Naive thymus-derived CD4-positive, alpha-beta T cell (primary cell): ENCODE measurements around the gene PTPRJ. TPM values are rescaled to one million over a fixed set of nuclear protein-coding genes. Genes with fewer than 3 reads are reported as not detected.

ENCODE experiments used
- ATAC-seq: fragments of 150-1000 bp; cut with Tn5 transposase; 2 replicates; pipeline ENCODE4 v1.10.0; 2021; ENCODE audit warnings: mild to moderate bottlenecking, moderate library complexity
- CTCF ChIA-PET: fragments of 350-600 bp; sonication (Branson Sonifier 250); formaldehyde crosslinking; loops from one replicate; lab custom pipeline; 2021; ENCODE audit warnings: antibody characterized with exemption; lab: Charles Lee
- POLR2A ChIA-PET: fragments of 350-600 bp; sonication (Branson Sonifier 250); formaldehyde crosslinking; loops from one replicate; lab custom pipeline; 2021; ENCODE audit warnings: antibody characterized with exemption, inconsistent platforms; lab: Charles Lee
- DNase-seq, 9 donors: peaks; one replicate each; pipeline versions ENCODE4 v3.0.0 to v3.0.0-alpha.2; 2020 to 2022; ENCODE audit warnings: mixed read lengths in 1 of 9
- H3K27ac ChIP-seq: one replicate; pipeline ENCODE4 v1.7.0; 2013; ENCODE audit warnings: mild to moderate bottlenecking, low read depth, low read length, moderate library complexity
- H3K27me3 ChIP-seq, 2 donors: one replicate each; pipeline ENCODE4 v1.7.0; 2013; ENCODE audit warnings: low read length in 2 of 2, mild to moderate bottlenecking in 2 of 2, moderate library complexity in 2 of 2; ENCODE audit not compliant: control insufficient read depth in 2 of 2, insufficient read depth in 2 of 2
- H3K36me3 ChIP-seq, 3 experiments: 1 replicate in 2 of 3; 2 replicates in 1 of 3; pipeline ENCODE4 v1.7.0; 2013; ENCODE audit warnings: low read length in 3 of 3, mild to moderate bottlenecking in 3 of 3, moderate library complexity in 1 of 3; ENCODE audit not compliant: insufficient read depth in 3 of 3, control insufficient read depth in 2 of 3
- H3K4me1 ChIP-seq, 2 donors: one replicate each; pipeline ENCODE4 v1.7.0; 2013; ENCODE audit warnings: low read length in 2 of 2, mild to moderate bottlenecking in 2 of 2, moderate library complexity in 1 of 2; ENCODE audit not compliant: control insufficient read depth in 2 of 2, insufficient read depth in 2 of 2
- H3K4me3 ChIP-seq: 2 replicates; pipeline ENCODE4 v1.7.0; 2013; ENCODE audit warnings: mild to moderate bottlenecking, low read length
- H3K9me3 ChIP-seq, 3 experiments: 1 replicate in 2 of 3; 2 replicates in 1 of 3; pipeline ENCODE4 v1.7.0; 2013; ENCODE audit warnings: low read length in 3 of 3; ENCODE audit not compliant: control insufficient read depth in 2 of 3
- H3K27ac Mint-ChIP-seq, 9 donors: one replicate each; pipeline ENCODE4 v1.8.0; 2020 to 2022; ENCODE audit warnings: mixed read lengths in 9 of 9, mild to moderate bottlenecking in 8 of 9, moderate library complexity in 5 of 9, inconsistent platforms in 2 of 9
- H3K27me3 Mint-ChIP-seq, 5 donors: one replicate each; pipeline ENCODE4 v1.8.0; 2021 to 2022; ENCODE audit warnings: mixed read lengths in 5 of 5, mild to moderate bottlenecking in 1 of 5
- H3K36me3 Mint-ChIP-seq, 5 donors: one replicate each; pipeline ENCODE4 v1.8.0; 2020 to 2022; ENCODE audit warnings: mixed read lengths in 5 of 5, mild to moderate bottlenecking in 3 of 5, inconsistent platforms in 1 of 5
- H3K4me1 Mint-ChIP-seq, 7 donors: one replicate each; pipeline ENCODE4 v1.8.0; 2020 to 2022; ENCODE audit warnings: mixed read lengths in 7 of 7, mild to moderate bottlenecking in 3 of 7, inconsistent platforms in 1 of 7
- H3K4me3 Mint-ChIP-seq, 10 donors: one replicate each; pipeline ENCODE4 v1.8.0; 2020 to 2022; ENCODE audit warnings: mild to moderate bottlenecking in 10 of 10, mixed read lengths in 10 of 10, moderate library complexity in 6 of 10, inconsistent platforms in 2 of 10
- H3K9me3 Mint-ChIP-seq, 11 donors: one replicate each; pipeline ENCODE4 v1.8.0; 2020 to 2022; ENCODE audit warnings: mixed read lengths in 11 of 11, mild to moderate bottlenecking in 4 of 11, inconsistent platforms in 1 of 11, moderate library complexity in 1 of 11
- intact Hi-C, 2 donors: fragments of 100-400 bp; cut with micrococcal nuclease; formaldehyde crosslinking; loops; one replicate each; pipeline ENCODE4 v1.15.1; 2023
- polyA plus RNA-seq, 2 donors: library from polyadenylated mRNA; unstranded; fragments of 300-500 nt; fragmentation: Illumina TruSeq; gene quantifications; one replicate each; pipeline ENCODE4 v1.2.3, GENCODE V29; 2021
- total RNA-seq, 6 experiments: library from RNA in 5 of 6; stranded (reverse) in 5 of 6; gene quantifications; 1 replicate in 5 of 6; 2 replicates in 1 of 6; pipeline ENCODE4 v1.2.3 and lab custom pipeline; 2021 to 2026

PTPRJ gene
- total and polyA plus RNA-seq, 7 experiments from 2014 or later, result 7.0 to 82.3 (median 46.7) TPM

GRCh38 chr11:48164836-48165235 lies 184.5 kb downstream of the PTPRJ start:
- Mint-ChIP-seq H3K27ac (no peak overlapping the region), H3K27me3 (no peaks in the 10 kb centered on the region), H3K4me3 (no peak overlapping the region), H3K4me1 (peaks cover 0 to 8% (median 4%) of the 10 kb centered on the region in 7 donors), H3K9me3 (no peaks in the 10 kb centered on the region), H3K36me3 (peaks cover 7 to 66% (median 37%) of the 10 kb centered on the region in 5 donors)
- H3K27ac ChIP-seq, result no peak overlapping the region
- intact Hi-C loops, result no loop called here
- no peak for ATAC-seq
- no peak overlapping the region for H3K4me3 ChIP-seq
- no peaks in the 10 kb centered on the region for H3K27me3 ChIP-seq
- POLR2A ChIA-PET, result no interaction called here
- DNase-seq, result no peak
- CTCF ChIA-PET, result interaction anchor here (1.3 kb wide), 1 partner anchor 8 kb away, joined by 3 read pairs; no protein-coding TSS in a partner anchor
- H3K36me3 ChIP-seq, result peaks cover 0 to 61% (median 11%) of the 10 kb centered on the region in 3 experiments
- H3K4me1 ChIP-seq, result no peaks in the 10 kb centered on the region
- H3K9me3 ChIP-seq, result no peaks in the 10 kb centered on the region

GRCh38 chr11:48165426-48165825 lies 185.1 kb downstream of the PTPRJ start:
- ChIA-PET CTCF (interaction anchor here (1.3 kb wide), 1 partner anchor 8 kb away, joined by 3 read pairs; no protein-coding TSS in a partner anchor), POLR2A (no interaction called here)
- H3K4me3 Mint-ChIP-seq, result no peak overlapping the region
- no peak for DNase-seq
- no peaks in the 10 kb centered on the region for H3K27me3 Mint-ChIP-seq
- H3K4me1 ChIP-seq, result no peaks in the 10 kb centered on the region
- H3K36me3 Mint-ChIP-seq, result peaks cover 4 to 60% (median 37%) of the 10 kb centered on the region in 5 donors
- H3K27ac Mint-ChIP-seq, result peak overlapping the region in 1 of 9 donors; percentile 17
- no peak overlapping the region for H3K4me3 ChIP-seq
- intact Hi-C loops, result no loop called here
- no peaks in the 10 kb centered on the region for H3K9me3 Mint-ChIP-seq
- no peak for ATAC-seq
- H3K4me1 Mint-ChIP-seq, result peaks cover under 1 to 13% (median 9%) of the 10 kb centered on the region in 7 donors
- no peaks in the 10 kb centered on the region for H3K27me3 ChIP-seq
- H3K36me3 ChIP-seq, result peaks cover 0 to 61% (median 11%) of the 10 kb centered on the region in 3 experiments
- no peak overlapping the region for H3K27ac ChIP-seq
- no peaks in the 10 kb centered on the region for H3K9me3 ChIP-seq

- Mint-ChIP-seq H3K27ac (peak overlapping the region in 2 of 9 donors; percentile 33 to 48), H3K4me1 (peaks cover 16 to 28% (median 26%) of the 10 kb centered on the region in 7 donors), H3K9me3 (peaks cover 0 to 2% (median 0%) of the 10 kb centered on the region in 11 donors), H3K4me3 (no peak overlapping the region), H3K27me3 (no peaks in the 10 kb centered on the region), H3K36me3 (peaks cover 4 to 54% (median 37%) of the 10 kb centered on the region in 5 donors)
- CTCF ChIA-PET, result no interaction called here
- Histone ChIP-seq H3K27me3 (no peaks in the 10 kb centered on the region), H3K4me1 (peaks cover 0 to 4% of the 10 kb centered on the region in 2 donors), H3K36me3 (peaks cover 0 to 57% (median 11%) of the 10 kb centered on the region in 3 experiments), H3K4me3 (no peak overlapping the region), H3K27ac (no peak overlapping the region), H3K9me3 (no peaks in the 10 kb centered on the region)
- ATAC-seq (no peak), DNase-seq (no peak)
- POLR2A ChIA-PET, result no interaction called here
- intact Hi-C loops, result no loop called here
Measured at GRCh38 chr11:48167380-48167779, 187.0 kb downstream of the PTPRJ start.

DNA sequence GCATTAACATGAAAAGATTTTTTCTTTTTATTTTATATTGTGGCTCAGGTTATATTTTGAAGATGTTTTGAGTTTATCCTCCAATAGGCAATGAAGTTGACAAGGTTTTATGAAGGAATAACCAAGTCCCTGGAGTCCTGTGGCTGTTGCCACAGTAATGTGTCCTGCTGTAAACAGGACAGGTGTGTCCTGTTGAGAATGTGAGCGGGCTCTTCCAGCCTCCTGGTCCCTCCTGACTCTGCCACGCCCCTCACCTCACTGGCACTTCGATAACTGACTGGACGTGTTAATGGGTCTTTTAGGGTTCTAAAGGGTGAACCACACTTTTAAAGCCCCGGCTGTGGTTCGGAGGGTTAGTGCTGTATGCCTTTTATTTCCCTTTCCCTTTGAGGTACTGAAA lies 188.5 kb downstream of the PTPRJ start:
- Histone ChIP-seq H3K27me3 (no peaks in the 10 kb centered on the region), H3K27ac (no peak overlapping the region), H3K4me3 (no peak overlapping the region), H3K36me3 (peaks cover 0 to 42% (median 6%) of the 10 kb centered on the region in 3 experiments), H3K9me3 (no peaks in the 10 kb centered on the region), H3K4me1 (peaks cover 0 to 4% of the 10 kb centered on the region in 2 donors)
- POLR2A ChIA-PET, result interaction anchor here (0.7 kb wide), 1 partner anchor 479 kb away, joined by 4 read pairs; no protein-coding TSS in a partner anchor
- CTCF ChIA-PET, result no interaction called here
- intact Hi-C loops, result no loop called here
- peaks cover 0 to 2% (median 0%) of the 10 kb centered on the region in 11 donors for H3K9me3 Mint-ChIP-seq
- ATAC-seq (no peak), DNase-seq (no peak)
- H3K4me1 Mint-ChIP-seq, result peaks cover 22 to 39% (median 30%) of the 10 kb centered on the region in 7 donors
- H3K27me3 Mint-ChIP-seq, result no peaks in the 10 kb centered on the region
- H3K4me3 Mint-ChIP-seq, result no peak overlapping the region
- peak overlapping the region in 4 of 9 donors; percentile 44 to 76 (median 62) for H3K27ac Mint-ChIP-seq
- peaks cover 3 to 41% (median 35%) of the 10 kb centered on the region in 5 donors for H3K36me3 Mint-ChIP-seq

DNA sequence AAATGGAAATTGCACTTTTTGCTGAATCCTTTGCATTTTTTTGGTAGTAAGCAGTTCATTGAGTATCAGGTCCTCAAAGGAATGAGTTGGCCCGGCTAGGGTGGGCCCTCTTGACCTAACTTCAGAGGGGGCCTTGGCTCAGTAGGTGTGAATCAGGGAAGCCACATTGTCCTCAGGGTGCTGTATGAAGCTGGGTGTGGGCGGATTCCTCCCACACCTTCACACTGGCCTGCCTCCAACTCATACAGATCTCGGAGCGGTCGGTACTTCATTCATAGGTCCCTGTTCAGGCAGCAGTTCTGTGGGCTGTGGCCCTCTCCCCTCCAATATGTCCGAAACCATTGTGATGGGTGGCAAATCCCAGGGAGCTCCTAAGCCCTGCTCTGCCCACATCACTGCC lies 188.9 kb downstream of the PTPRJ start:
- ChIA-PET POLR2A (no interaction called here), CTCF (no interaction called here)
- DNase-seq (no peak), ATAC-seq (no peak)
- Histone ChIP-seq H3K27ac (no peak overlapping the region), H3K4me1 (peaks cover 0 to 4% of the 10 kb centered on the region in 2 donors), H3K36me3 (peaks cover 0 to 38% (median 6%) of the 10 kb centered on the region in 3 experiments), H3K4me3 (no peak overlapping the region), H3K27me3 (no peaks in the 10 kb centered on the region), H3K9me3 (no peaks in the 10 kb centered on the region)
- no peak overlapping the region for H3K4me3 Mint-ChIP-seq
- H3K9me3 Mint-ChIP-seq, result peaks cover 0 to 2% (median 0%) of the 10 kb centered on the region in 11 donors
- peaks cover 22 to 39% (median 30%) of the 10 kb centered on the region in 7 donors for H3K4me1 Mint-ChIP-seq
- intact Hi-C loops, result no loop called here
- H3K27ac Mint-ChIP-seq, result peak overlapping the region in 6 of 9 donors; percentile 19 to 76 (median 51)
- H3K27me3 Mint-ChIP-seq, result no peaks in the 10 kb centered on the region
- peaks cover 0 to 36% (median 30%) of the 10 kb centered on the region in 5 donors for H3K36me3 Mint-ChIP-seq

GRCh38 chr11:48169717-48170116 lies 189.4 kb downstream of the PTPRJ start:
- peaks cover 22 to 39% (median 30%) of the 10 kb centered on the region in 7 donors for H3K4me1 Mint-ChIP-seq
- no peak for ATAC-seq
- intact Hi-C loops, result loop anchor here (5.0 to 10.0 kb wide), 2 partner anchors 1358 to 1825 kb away; no protein-coding TSS in a partner anchor

More at GRCh38 chr11:48169717-48170116, 189.4 kb downstream of the PTPRJ start:
- peaks cover 0 to 4% of the 10 kb centered on the region in 2 donors for H3K4me1 ChIP-seq
- POLR2A ChIA-PET, result interaction anchor here (0.6 kb wide), 1 partner anchor 396 kb away, joined by 4 read pairs; no protein-coding TSS in a partner anchor
- Mint-ChIP-seq H3K36me3 (peaks cover 0 to 34% (median 29%) of the 10 kb centered on the region in 5 donors), H3K9me3 (peaks cover 0 to 2% (median 0%) of the 10 kb centered on the region in 11 donors), H3K27ac (peak overlapping the region in 8 of 9 donors; percentile 44 to 83 (median 60)), H3K27me3 (no peaks in the 10 kb centered on the region), H3K4me3 (no peak overlapping the region)
- no peak for DNase-seq
- CTCF ChIA-PET, result no interaction called here
- H3K27ac ChIP-seq, result no peak overlapping the region
- H3K27me3 ChIP-seq, result no peaks in the 10 kb centered on the region
- H3K4me3 ChIP-seq, result no peak overlapping the region
- H3K36me3 ChIP-seq, result peaks cover 0 to 34% (median 6%) of the 10 kb centered on the region in 3 experiments
- no peaks in the 10 kb centered on the region for H3K9me3 ChIP-seq
